SU-DHL-6 (cell line): ENCODE measurements around the gene PPM1H.

Experiments
- H2AFZ ChIP-seq: fragments of 200-600 bp; sonication (generic); 2 replicates; pipeline ENCODE4 v1.6.1; 2014; ENCODE audit warnings: low read depth, mild to moderate bottlenecking, moderate library complexity, mixed read lengths, antibody characterized with exemption, low read length; ENCODE audit not compliant: severe bottlenecking
- H3F3A ChIP-seq: fragments of 200-600 bp; shearing (Covaris generic); 2 replicates; pipeline ENCODE4 v1.6.0; 2016; ENCODE audit warnings: antibody characterized with exemption, mild to moderate bottlenecking; ENCODE audit not compliant: insufficient read depth
- H3K27ac ChIP-seq: fragments of 200-600 bp; sonication (generic); 2 replicates; pipeline ENCODE4 v1.5.1; 2016; ENCODE audit warnings: low read depth, mild to moderate bottlenecking, low read length, moderate library complexity, mixed read lengths
- H3K27me3 ChIP-seq: fragments of 200-600 bp; sonication (generic), shearing (Covaris generic); 2 replicates; pipeline ENCODE4 v1.6.0; 2014; ENCODE audit warnings: mild to moderate bottlenecking, low read length
- H3K36me3 ChIP-seq: fragments of 200-600 bp; sonication (generic); 2 replicates; pipeline ENCODE4 v1.6.1; 2014; ENCODE audit warnings: mild to moderate bottlenecking, low read length, mixed read lengths
- H3K4me2 ChIP-seq: fragments of 300-600, 200-600 bp; shearing (Covaris generic), sonication (generic); 2 replicates; pipeline ENCODE4 v1.6.0; 2014; ENCODE audit warnings: low read length, low read depth, mild to moderate bottlenecking; ENCODE audit not compliant: poor library complexity, severe bottlenecking
- H3K4me3 ChIP-seq: fragments of 200-600 bp; sonication (generic); 2 replicates; pipeline ENCODE4 v1.5.1; 2014; ENCODE audit warnings: antibody characterized with exemption, low read length, mild to moderate bottlenecking, mixed read lengths; ENCODE audit not compliant: insufficient read depth, poor library complexity, severe bottlenecking
- H3K79me2 ChIP-seq: fragments of 200-600 bp; sonication (generic); 2 replicates; pipeline ENCODE4 v1.6.1; 2014; ENCODE audit warnings: mild to moderate bottlenecking, low read length, moderate library complexity; ENCODE audit not compliant: insufficient read depth
- H3K9ac ChIP-seq: fragments of 200-600 bp; sonication (generic); 2 replicates; pipeline ENCODE4 v1.7.0; 2014; ENCODE audit warnings: mild to moderate bottlenecking, low read length
- H3K9me2 ChIP-seq: fragments of 200-600 bp; sonication (generic); replicated peaks from 2 replicates; pipeline ENCODE4 v1.6.1; 2014; ENCODE audit warnings: low read length; ENCODE audit not compliant: insufficient read depth
- H3K9me3 ChIP-seq: fragments of 200-600 bp; sonication (generic); 2 replicates; pipeline ENCODE4 v1.6.1; 2014; ENCODE audit warnings: low read length, mixed read lengths; ENCODE audit not compliant: insufficient read depth
- H4K20me1 ChIP-seq: fragments of 200-600 bp; sonication (generic); 2 replicates; pipeline ENCODE4 v1.6.1; 2014; ENCODE audit warnings: low read depth, mild to moderate bottlenecking, antibody characterized with exemption, low read length, moderate library complexity, mixed read lengths
- EZH2phosphoT487 ChIP-seq: fragments of 200-600 bp; sonication (generic), shearing (Covaris generic); conservative IDR thresholded peaks from 2 replicates; pipeline ENCODE4 v1.6.1; 2018; ENCODE audit warnings: mild to moderate bottlenecking, antibody characterized with exemption, low read length, moderate library complexity, mixed read lengths
- TF ChIP-seq, protein P1 (sequence below): fragments of 200-600 bp; sonication (generic); IDR thresholded peaks from one replicate; pipeline ENCODE4 v1.5.1; 2017; ENCODE audit warnings: antibody characterized with exemption, mild to moderate bottlenecking, low read length, moderate library complexity; ENCODE audit not compliant: insufficient read depth, poor library complexity, severe bottlenecking

Gene PPM1H

DNA sequence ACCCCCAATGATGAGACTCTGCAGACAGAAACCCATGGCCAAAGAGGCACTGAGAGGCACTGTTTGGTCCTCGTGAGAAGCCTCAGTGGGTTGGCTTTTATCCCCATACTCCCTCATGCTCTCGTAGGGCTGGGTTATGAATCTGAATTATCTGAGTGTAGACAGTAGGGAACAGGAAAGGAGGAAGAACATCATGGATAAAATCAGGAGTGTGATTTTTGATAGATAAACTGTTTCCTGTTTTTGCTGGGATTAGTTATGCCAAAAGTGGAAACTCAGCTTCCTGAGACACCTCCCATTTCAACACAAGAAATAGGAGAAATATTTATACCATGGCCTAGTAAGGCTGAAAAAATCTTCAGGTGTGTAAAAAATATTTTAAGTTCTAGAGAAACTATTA lies 177.9 kb downstream of the PPM1H start:
- H3K4me3 ChIP-seq, result no peak overlapping the region
- no peaks in the 10 kb centered on the region for H3F3A ChIP-seq
- no peaks in the 10 kb centered on the region for H3K36me3 ChIP-seq
- TF ChIP-seq, protein P1, sequence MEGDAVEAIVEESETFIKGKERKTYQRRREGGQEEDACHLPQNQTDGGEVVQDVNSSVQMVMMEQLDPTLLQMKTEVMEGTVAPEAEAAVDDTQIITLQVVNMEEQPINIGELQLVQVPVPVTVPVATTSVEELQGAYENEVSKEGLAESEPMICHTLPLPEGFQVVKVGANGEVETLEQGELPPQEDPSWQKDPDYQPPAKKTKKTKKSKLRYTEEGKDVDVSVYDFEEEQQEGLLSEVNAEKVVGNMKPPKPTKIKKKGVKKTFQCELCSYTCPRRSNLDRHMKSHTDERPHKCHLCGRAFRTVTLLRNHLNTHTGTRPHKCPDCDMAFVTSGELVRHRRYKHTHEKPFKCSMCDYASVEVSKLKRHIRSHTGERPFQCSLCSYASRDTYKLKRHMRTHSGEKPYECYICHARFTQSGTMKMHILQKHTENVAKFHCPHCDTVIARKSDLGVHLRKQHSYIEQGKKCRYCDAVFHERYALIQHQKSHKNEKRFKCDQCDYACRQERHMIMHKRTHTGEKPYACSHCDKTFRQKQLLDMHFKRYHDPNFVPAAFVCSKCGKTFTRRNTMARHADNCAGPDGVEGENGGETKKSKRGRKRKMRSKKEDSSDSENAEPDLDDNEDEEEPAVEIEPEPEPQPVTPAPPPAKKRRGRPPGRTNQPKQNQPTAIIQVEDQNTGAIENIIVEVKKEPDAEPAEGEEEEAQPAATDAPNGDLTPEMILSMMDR, result no peak
- no peak for TF ChIP-seq EZH2phosphoT487
- no peak overlapping the region for H3K4me2 ChIP-seq
- H4K20me1 ChIP-seq, result no peaks in the 10 kb centered on the region
- no peak overlapping the region for H3K9ac ChIP-seq
- no peak overlapping the region for H2AFZ ChIP-seq
- H3K27ac ChIP-seq, result no peak overlapping the region
- H3K9me2 ChIP-seq, result no peaks in the 10 kb centered on the region
- H3K27me3 ChIP-seq, result no peaks in the 10 kb centered on the region
- H3K9me3 ChIP-seq, result no peaks in the 10 kb centered on the region
- no peaks in the 10 kb centered on the region for H3K79me2 ChIP-seq

DNA sequence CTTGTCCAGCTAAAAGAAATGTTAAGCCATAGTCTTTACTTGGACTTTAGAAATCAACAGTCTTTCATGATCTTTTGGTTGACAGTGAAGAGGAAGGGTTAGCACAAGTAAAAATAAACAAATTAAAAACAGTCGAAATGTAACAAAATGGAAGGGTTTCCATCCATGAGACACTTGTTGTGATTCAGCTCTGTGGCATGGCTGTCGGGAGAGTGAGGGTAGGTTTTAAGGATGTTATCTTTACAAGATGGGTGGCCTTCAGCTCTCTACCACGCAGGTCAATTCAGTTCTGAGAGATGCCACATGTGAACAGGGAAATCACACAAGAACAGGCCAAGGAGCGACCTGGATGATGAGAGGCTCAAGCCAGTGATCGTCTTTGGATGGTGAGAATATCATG lies 180.2 kb downstream of the PPM1H start:
- no peak overlapping the region for H3K27ac ChIP-seq
- no peak overlapping the region for H3K4me3 ChIP-seq
- H3K27me3 ChIP-seq, result no peaks in the 10 kb centered on the region
- H3K79me2 ChIP-seq, result no peaks in the 10 kb centered on the region
- no peaks in the 10 kb centered on the region for H3K9me2 ChIP-seq
- no peaks in the 10 kb centered on the region for H3K36me3 ChIP-seq
- TF ChIP-seq, protein P1, result no peak
- no peak for TF ChIP-seq EZH2phosphoT487
- H3K9me3 ChIP-seq, result no peaks in the 10 kb centered on the region
- no peak overlapping the region for H3K9ac ChIP-seq
- H2AFZ ChIP-seq, result no peak overlapping the region
- H3F3A ChIP-seq, result no peaks in the 10 kb centered on the region
- H4K20me1 ChIP-seq, result no peaks in the 10 kb centered on the region
- H3K4me2 ChIP-seq, result no peak overlapping the region

DNA sequence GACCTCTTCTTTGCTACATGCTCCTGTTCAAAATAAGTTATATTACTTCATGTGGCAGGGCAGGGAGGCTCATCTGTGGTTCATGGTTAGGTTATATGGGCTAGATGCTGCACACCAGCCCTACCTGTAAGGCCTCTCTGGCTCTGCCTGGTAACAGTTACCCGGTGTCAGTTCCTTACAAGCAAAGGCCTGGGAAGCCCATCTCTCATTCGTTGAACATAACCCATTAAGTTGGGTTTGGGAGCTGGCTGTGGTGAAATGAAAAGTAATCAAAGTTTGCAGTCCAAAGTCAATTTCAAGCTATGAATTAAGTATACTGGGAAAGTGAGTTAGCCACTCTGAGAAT lies 183.2 kb downstream of the PPM1H start:
- TF ChIP-seq, protein P1, result no peak
- no peak for TF ChIP-seq EZH2phosphoT487
- Histone ChIP-seq H3K79me2 (no peaks in the 10 kb centered on the region), H3K4me3 (no peak overlapping the region), H3K9ac (no peak overlapping the region), H3K36me3 (no peaks in the 10 kb centered on the region), H3K27me3 (no peaks in the 10 kb centered on the region), H4K20me1 (no peaks in the 10 kb centered on the region), H3K9me3 (no peaks in the 10 kb centered on the region), H3K9me2 (no peaks in the 10 kb centered on the region), H3K4me2 (no peak overlapping the region), H3K27ac (no peak overlapping the region), H3F3A (no peaks in the 10 kb centered on the region), H2AFZ (no peak overlapping the region)
